Measurements from ENCODE around the gene SETD7. TPM values are rescaled to one million over a fixed set of nuclear protein-coding genes. Genes with fewer than 3 reads are reported as not detected.

The SETD7 gene
- total and polyA plus RNA-seq, 2 donors (not counting 1 experiment from before 2014, with no cell fraction given): 37.5 to 80.8 TPM

- TF ChIP-seq, protein P1, sequence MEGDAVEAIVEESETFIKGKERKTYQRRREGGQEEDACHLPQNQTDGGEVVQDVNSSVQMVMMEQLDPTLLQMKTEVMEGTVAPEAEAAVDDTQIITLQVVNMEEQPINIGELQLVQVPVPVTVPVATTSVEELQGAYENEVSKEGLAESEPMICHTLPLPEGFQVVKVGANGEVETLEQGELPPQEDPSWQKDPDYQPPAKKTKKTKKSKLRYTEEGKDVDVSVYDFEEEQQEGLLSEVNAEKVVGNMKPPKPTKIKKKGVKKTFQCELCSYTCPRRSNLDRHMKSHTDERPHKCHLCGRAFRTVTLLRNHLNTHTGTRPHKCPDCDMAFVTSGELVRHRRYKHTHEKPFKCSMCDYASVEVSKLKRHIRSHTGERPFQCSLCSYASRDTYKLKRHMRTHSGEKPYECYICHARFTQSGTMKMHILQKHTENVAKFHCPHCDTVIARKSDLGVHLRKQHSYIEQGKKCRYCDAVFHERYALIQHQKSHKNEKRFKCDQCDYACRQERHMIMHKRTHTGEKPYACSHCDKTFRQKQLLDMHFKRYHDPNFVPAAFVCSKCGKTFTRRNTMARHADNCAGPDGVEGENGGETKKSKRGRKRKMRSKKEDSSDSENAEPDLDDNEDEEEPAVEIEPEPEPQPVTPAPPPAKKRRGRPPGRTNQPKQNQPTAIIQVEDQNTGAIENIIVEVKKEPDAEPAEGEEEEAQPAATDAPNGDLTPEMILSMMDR (conservative IDR thresholded peaks at IDR 0.05 in 1 of 2, IDR thresholded peaks at IDR 0.05 in 1 of 2; ENCODE audit: low read depth in 1 of 2, low read length in 2 of 2): no peak
- TF ChIP-seq EZH2 (IDR thresholded peaks at IDR 0.05; ENCODE audit: low read length, missing control alignments): no peak
- DNase-seq (ENCODE audit: low read depth in 2 of 2): no peak
- Histone ChIP-seq H3K4me3 (replicated peaks in 1 of 4; ENCODE audit: control extremely low read depth in 1 of 4, insufficient read depth in 1 of 4, low read depth in 3 of 4, low read length in 4 of 4) (no peak overlapping the region), H4K20me1 (ENCODE audit: control insufficient read depth, extremely low read depth, insufficient read depth, low read length) (no peaks in the 10 kb centered on the region), H2AFZ (ENCODE audit: low read length) (no peak overlapping the region), H3K27me3 (ENCODE audit: control insufficient read depth, insufficient read depth, low read length) (peaks cover 22% of the 10 kb centered on the region), H3K4me1 (ENCODE audit: control insufficient read depth, extremely low read depth, insufficient read depth, low read length) (no peaks in the 10 kb centered on the region), H3K79me2 (ENCODE audit: control insufficient read depth, insufficient read depth, low read length) (no peaks in the 10 kb centered on the region), H3K36me3 (ENCODE audit: control insufficient read depth, insufficient read depth, low read length) (no peaks in the 10 kb centered on the region), H3K9ac (ENCODE audit: insufficient read depth, low read length) (no peak overlapping the region), H3K27ac (ENCODE audit: insufficient read depth, low read length) (no peak overlapping the region), H3K4me2 (ENCODE audit: extremely low read depth, insufficient read depth, low read length) (no peak overlapping the region), H3K9me3 (ENCODE audit: control insufficient read depth, insufficient read depth, low read depth, low read length) (no peaks in the 10 kb centered on the region)
These were observed 4.5 kb upstream of the SETD7 start for GRCh38 chr4:139560406-139561104.

- Histone ChIP-seq H3K4me1 (ENCODE audit: control insufficient read depth, extremely low read depth, insufficient read depth, low read length) (no peaks in the 10 kb centered on the region), H3K27me3 (ENCODE audit: control insufficient read depth, insufficient read depth, low read length) (peaks cover 22% of the 10 kb centered on the region), H3K27ac (ENCODE audit: insufficient read depth, low read length) (no peak overlapping the region), H3K4me2 (ENCODE audit: extremely low read depth, insufficient read depth, low read length) (no peak overlapping the region), H3K79me2 (ENCODE audit: control insufficient read depth, insufficient read depth, low read length) (peaks cover 2% of the 10 kb centered on the region), H2AFZ (ENCODE audit: low read length) (no peak overlapping the region), H4K20me1 (ENCODE audit: control insufficient read depth, extremely low read depth, insufficient read depth, low read length) (no peaks in the 10 kb centered on the region), H3K9ac (ENCODE audit: insufficient read depth, low read length) (no peak overlapping the region), H3K36me3 (ENCODE audit: control insufficient read depth, insufficient read depth, low read length) (no peaks in the 10 kb centered on the region), H3K4me3 (replicated peaks in 1 of 4; ENCODE audit: control extremely low read depth in 1 of 4, insufficient read depth in 1 of 4, low read depth in 3 of 4, low read length in 4 of 4) (no peak overlapping the region), H3K9me3 (ENCODE audit: control insufficient read depth, insufficient read depth, low read depth, low read length) (no peaks in the 10 kb centered on the region)
- DNase-seq (ENCODE audit: low read depth in 2 of 2): no peak
- no peak for TF ChIP-seq EZH2 (IDR thresholded peaks at IDR 0.05; ENCODE audit: low read length, missing control alignments)
- TF ChIP-seq, protein P1 (conservative IDR thresholded peaks at IDR 0.05 in 1 of 2, IDR thresholded peaks at IDR 0.05 in 1 of 2; ENCODE audit: low read depth in 1 of 2, low read length in 2 of 2): no peak
These were observed 3.7 kb upstream of the SETD7 start for GRCh38 chr4:139559687-139560086.

DNA sequence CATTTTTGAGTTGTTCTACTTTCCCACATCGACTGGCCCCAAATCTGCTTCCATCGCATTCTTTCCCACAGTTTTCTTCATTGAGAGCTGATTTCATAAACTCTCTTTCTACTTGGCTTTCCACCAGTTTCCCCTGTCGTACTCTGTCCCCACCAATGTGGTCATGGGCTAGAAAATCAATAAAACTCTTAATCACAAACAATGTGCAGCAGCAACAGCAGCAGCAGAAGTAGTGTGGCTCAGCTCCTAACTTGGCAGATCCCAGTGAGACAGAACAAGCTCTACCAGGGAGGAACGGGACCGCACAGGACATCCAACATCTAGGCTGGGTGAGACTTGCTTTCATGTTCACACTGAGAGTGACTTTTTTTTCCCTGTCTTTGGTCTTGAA is 3.1 kb upstream of the SETD7 start:
- H3K9ac ChIP-seq (ENCODE audit: insufficient read depth, low read length): no peak overlapping the region
- no peaks in the 10 kb centered on the region for H3K36me3 ChIP-seq (ENCODE audit: control insufficient read depth, insufficient read depth, low read length)
- H3K4me2 ChIP-seq (ENCODE audit: extremely low read depth, insufficient read depth, low read length): no peak overlapping the region
- H3K27ac ChIP-seq (ENCODE audit: insufficient read depth, low read length): no peak overlapping the region
- peaks cover 8% of the 10 kb centered on the region for H3K79me2 ChIP-seq (ENCODE audit: control insufficient read depth, insufficient read depth, low read length)
- H4K20me1 ChIP-seq (ENCODE audit: control insufficient read depth, extremely low read depth, insufficient read depth, low read length): no peaks in the 10 kb centered on the region
- H3K4me1 ChIP-seq (ENCODE audit: control insufficient read depth, extremely low read depth, insufficient read depth, low read length): no peaks in the 10 kb centered on the region
- no peak overlapping the region for H2AFZ ChIP-seq (ENCODE audit: low read length)
- H3K9me3 ChIP-seq (ENCODE audit: control insufficient read depth, insufficient read depth, low read depth, low read length): no peaks in the 10 kb centered on the region
- H3K4me3 ChIP-seq (replicated peaks in 1 of 4; ENCODE audit: control extremely low read depth in 1 of 4, insufficient read depth in 1 of 4, low read depth in 3 of 4, low read length in 4 of 4): no peak overlapping the region
- H3K27me3 ChIP-seq (ENCODE audit: control insufficient read depth, insufficient read depth, low read length): peaks cover 22% of the 10 kb centered on the region
- TF ChIP-seq EZH2 (IDR thresholded peaks at IDR 0.05; ENCODE audit: low read length, missing control alignments): no peak
- TF ChIP-seq, protein P1 (conservative IDR thresholded peaks at IDR 0.05 in 1 of 2, IDR thresholded peaks at IDR 0.05 in 1 of 2; ENCODE audit: low read depth in 1 of 2, low read length in 2 of 2): no peak
- no peak for DNase-seq (ENCODE audit: low read depth in 2 of 2)

Measured in fibroblast of lung (primary cell).